Prostate gland (tissue), 2 donors: ENCODE data around the gene CCDC106. TPM values are rescaled to one million over a fixed set of nuclear protein-coding genes. Genes with fewer than 3 reads are reported as not detected.
A peak's percentile ranks its signal among the peaks of the same experiment; 100 is the strongest.

Source experiments
- DNase-seq: peaks from one replicate; pipeline ENCODE4 v3.0.0-alpha.2; 2019; ENCODE audit warnings: low spot score
- H3K27ac ChIP-seq, 2 donors: fragments of 200-600 bp; sonication (generic); 2 replicates each; pipeline ENCODE4 v1.5.1; 2017 to 2019
- H3K27me3 ChIP-seq: fragments of 200-600 bp; sonication (generic); replicated peaks from 2 replicates; pipeline ENCODE4 v1.5.1; 2019; ENCODE audit not compliant: insufficient read depth
- H3K36me3 ChIP-seq, 2 donors: fragments of 200-600 bp; sonication (generic); 1 replicate in 1 of 2; 2 replicates in 1 of 2; pipeline versions ENCODE4 v1.5.1 to v1.8.1; 2017 to 2019
- H3K4me1 ChIP-seq: fragments of 200-600 bp; sonication (generic); replicated peaks from 2 replicates; pipeline ENCODE4 v1.5.1; 2019
- H3K4me3 ChIP-seq, 2 donors: fragments of 200-600 bp; sonication (generic); 2 replicates each; pipeline ENCODE4 v1.5.1; 2017 to 2019
- H3K9me3 ChIP-seq: fragments of 200-600 bp; sonication (generic); 2 replicates; pipeline ENCODE4 v1.5.1; 2017
- CTCF ChIP-seq, 4 experiments: fragments of 200-600 bp in 2 of 4; fragments of 450-650 bp in 2 of 4; sonication (generic) in 2 of 4; IDR thresholded peaks; 1 replicate in 3 of 4; 2 replicates in 1 of 4; pipeline ENCODE4 v1.5.1; 2016 to 2019; ENCODE audit warnings: antibody characterized with exemption in 4 of 4, mild to moderate bottlenecking in 2 of 4, moderate library complexity in 2 of 4
- POLR2A ChIP-seq: fragments of 450-650 bp; IDR thresholded peaks from one replicate; pipeline ENCODE4 v1.6.1; 2016; ENCODE audit warnings: antibody characterized with exemption, mild to moderate bottlenecking
- POLR2AphosphoS5 ChIP-seq: sonication (generic); formaldehyde crosslinking; IDR thresholded peaks from one replicate; pipeline ENCODE4 v1.6.1; 2017; ENCODE audit warnings: antibody characterized with exemption
- WGBS: methylation state at CpG from one replicate; pipeline ENCODE4 v1.1.5; 2018; 5-methylcytosine and 5-hydroxymethylcytosine counted together
- intact Hi-C: fragments of 100-400 bp; cut with DNase I; formaldehyde crosslinking; loops from one replicate; pipeline ENCODE4 v1.14.2; 2022
- total RNA-seq, 2 donors: library from RNA; depleted of rRNA; stranded (reverse); fragments of >200 nt; gene quantifications; one replicate each; pipeline ENCODE4 v1.1.0, GENCODE V29; 2016

The CCDC106 gene
- total RNA-seq, 2 donors from 2014 or later: 17.7 to 70.2 TPM

- Histone ChIP-seq H3K27ac (peak overlapping the region; percentile 85 to 95), H3K36me3 (no peaks in the 10 kb centered on the region), H3K27me3 (no peaks in the 10 kb centered on the region), H3K4me3 (peak overlapping the region; percentile 84 to 99), H3K9me3 (no peaks in the 10 kb centered on the region), H3K4me1 (peaks cover 10% of the 10 kb centered on the region)
- peak; percentile 29 for TF ChIP-seq POLR2A
- no peak for TF ChIP-seq CTCF (IDR thresholded peaks at IDR 0.05)
- TF ChIP-seq POLR2AphosphoS5: peak; percentile 86
- peak; percentile 97 for DNase-seq
- intact Hi-C loops: loop anchor here (5.0 to 10.0 kb wide), 2 partner anchors 88 to 490 kb away; partner anchors contain the start of gene PPP1R12C
- under 1% methylated on average over 39 of the region's 43 CpGs for WGBS
Observed at GRCh38 chr19:55605207-55605636, 42.8 kb upstream of the CCDC106 start.

GRCh38 chr19:55605637-55606470 lies 42.2 kb upstream of the CCDC106 start, which contains the start of gene ZNF865:
TSS of gene ZNF865 (plus strand) at chr19:55605647. CDS start at chr19:55613619, 7,972 bp downstream.
- H3K4me3 ChIP-seq: peak within 1 kb of the TSS; percentile 84 to 99
- peak; percentile 69 for DNase-seq
- no peaks in the 10 kb centered on the region for H3K9me3 ChIP-seq
- intact Hi-C loops: loop anchor here (5.0 to 10.0 kb wide), 2 partner anchors 89 to 491 kb away; partner anchors contain the start of gene PPP1R12C
- 1% methylated on average over 26 of the region's 44 CpGs for WGBS
- TF ChIP-seq POLR2A (no peak), CTCF (IDR thresholded peaks at IDR 0.05) (peak in 3 of 4 experiments; percentile 49 to 74 (median 69)), POLR2AphosphoS5 (peak; percentile 53)
- H3K27ac ChIP-seq: peak within 1 kb of the TSS; percentile 85 to 95
- H3K4me1 ChIP-seq: peaks cover 9% of the 10 kb centered on the region
- no peaks in the 10 kb centered on the region for H3K36me3 ChIP-seq
- H3K27me3 ChIP-seq: no peaks in the 10 kb centered on the region

GRCh38 chr19:55606471-55606787 lies 41.6 kb upstream of the CCDC106 start:
- H3K27ac ChIP-seq: peak overlapping the region; percentile 85 to 95
- 13% methylated on average over 12 of the region's 12 CpGs for WGBS
- intact Hi-C loops: loop anchor here (5.0 to 10.0 kb wide), 2 partner anchors 89 to 492 kb away; partner anchors contain the start of gene PPP1R12C

GRCh38 chr19:55606817-55607216 lies 41.2 kb upstream of the CCDC106 start:
- peak overlapping the region in 1 of 2 donors; percentile 99 for H3K4me3 ChIP-seq
- no peaks in the 10 kb centered on the region for H3K36me3 ChIP-seq
- TF ChIP-seq POLR2AphosphoS5 (no peak), CTCF (IDR thresholded peaks at IDR 0.05) (no peak), POLR2A (no peak)
- no peaks in the 10 kb centered on the region for H3K27me3 ChIP-seq
- no peaks in the 10 kb centered on the region for H3K9me3 ChIP-seq
- peaks cover 6% of the 10 kb centered on the region for H3K4me1 ChIP-seq
- H3K27ac ChIP-seq: peak overlapping the region in 1 of 2 donors; percentile 85
- WGBS: 71% methylated on average over 9 of the region's 9 CpGs
- intact Hi-C loops: loop anchor here (5.0 to 10.0 kb wide), 2 partner anchors 90 to 492 kb away; partner anchors contain the start of gene PPP1R12C
- no peak for DNase-seq

More at GRCh38 chr19:55606471-55606787, 41.6 kb upstream of the CCDC106 start:
- TF ChIP-seq POLR2AphosphoS5 (no peak), POLR2A (no peak), CTCF (IDR thresholded peaks at IDR 0.05) (no peak)
- Histone ChIP-seq H3K4me3 (peak overlapping the region; percentile 84 to 99), H3K27me3 (no peaks in the 10 kb centered on the region), H3K9me3 (no peaks in the 10 kb centered on the region), H3K4me1 (peaks cover 6% of the 10 kb centered on the region), H3K36me3 (no peaks in the 10 kb centered on the region)
- no peak for DNase-seq
